Measurements from ENCODE around the gene PCNX3.

PCNX3 gene

GRCh38 chr11:65589444-65590239 is 25.9 kb upstream of the PCNX3 start:
- DNase-seq: no peak
- H3K4me3 ChIP-seq (ENCODE audit: low read depth, low read length): no peak overlapping the region
- H3K27ac ChIP-seq: no peak overlapping the region
- no peaks in the 10 kb centered on the region for H3K9me3 ChIP-seq (ENCODE audit: severe bottlenecking)
- no peaks in the 10 kb centered on the region for H3K27me3 ChIP-seq (ENCODE audit: insufficient read depth, low read depth, severe bottlenecking)
- TF ChIP-seq CTCF (IDR thresholded peaks at IDR 0.05; ENCODE audit: low read depth, low read length): no peak
- peaks cover 5% of the 10 kb centered on the region for H3K36me3 ChIP-seq

- no peak for TF ChIP-seq CTCF (IDR thresholded peaks at IDR 0.05; ENCODE audit: low read depth, low read length)
- DNase-seq: no peak
- Histone ChIP-seq H3K36me3 (peaks cover 5% of the 10 kb centered on the region), H3K9me3 (ENCODE audit: severe bottlenecking) (no peaks in the 10 kb centered on the region), H3K4me3 (ENCODE audit: low read depth, low read length) (no peak overlapping the region), H3K27ac (no peak overlapping the region), H3K27me3 (ENCODE audit: insufficient read depth, low read depth, severe bottlenecking) (no peaks in the 10 kb centered on the region)
These were observed 25.3 kb upstream of the PCNX3 start for GRCh38 chr11:65590240-65590738.

DNA sequence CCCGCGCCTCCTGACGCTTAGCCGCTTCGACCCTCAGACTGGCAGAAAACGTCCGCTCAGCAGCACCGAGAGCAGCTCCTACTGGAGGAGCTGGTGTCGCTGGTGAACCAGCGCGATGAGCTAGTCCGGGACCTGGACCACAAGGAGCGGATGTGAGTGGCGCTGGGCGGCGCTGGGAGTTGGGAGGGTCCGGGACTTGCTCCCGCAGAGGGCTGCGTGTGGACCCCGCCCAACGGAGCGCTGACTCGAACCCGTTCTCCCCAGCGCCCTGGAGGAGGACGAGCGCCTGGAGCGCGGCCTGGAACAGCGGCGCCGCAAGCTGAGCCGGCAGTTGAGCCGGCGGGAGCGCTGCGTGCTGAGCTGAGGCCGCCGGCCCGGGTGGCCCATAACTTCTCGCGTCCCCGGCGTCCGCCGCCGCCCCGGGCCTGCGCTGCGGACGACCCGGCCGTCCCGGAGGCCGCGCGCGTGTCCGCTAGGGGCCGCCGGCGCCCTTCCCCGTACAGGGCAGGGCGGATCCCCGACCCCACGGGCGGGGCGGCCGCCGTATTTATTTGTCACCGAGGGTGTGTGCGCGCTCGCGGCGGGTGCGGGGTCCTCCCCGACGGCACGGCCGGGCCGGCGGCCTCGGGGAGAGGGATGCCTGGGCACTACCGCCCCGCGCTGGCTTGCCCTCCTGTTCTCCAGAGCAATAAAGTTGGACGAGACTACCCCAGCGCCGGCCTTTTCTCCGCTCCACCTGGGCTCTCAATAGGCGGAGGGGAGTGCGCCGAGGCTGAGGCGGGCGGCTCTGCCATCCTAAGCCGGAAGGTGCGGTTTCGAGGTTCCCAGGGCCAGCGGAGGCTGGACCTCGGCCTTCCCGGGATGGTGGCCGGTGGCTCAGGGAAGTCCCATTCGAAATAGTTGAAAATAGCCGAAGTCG is 23.4 kb upstream of the PCNX3 start:
- Histone ChIP-seq H3K36me3 (peaks cover 5% of the 10 kb centered on the region), H3K27ac (no peak overlapping the region), H3K9me3 (ENCODE audit: severe bottlenecking) (no peaks in the 10 kb centered on the region), H3K27me3 (ENCODE audit: insufficient read depth, low read depth, severe bottlenecking) (no peaks in the 10 kb centered on the region), H3K4me3 (ENCODE audit: low read depth, low read length) (no peak overlapping the region)
- no peak for DNase-seq
- TF ChIP-seq CTCF (IDR thresholded peaks at IDR 0.05; ENCODE audit: low read depth, low read length): no peak

DNA sequence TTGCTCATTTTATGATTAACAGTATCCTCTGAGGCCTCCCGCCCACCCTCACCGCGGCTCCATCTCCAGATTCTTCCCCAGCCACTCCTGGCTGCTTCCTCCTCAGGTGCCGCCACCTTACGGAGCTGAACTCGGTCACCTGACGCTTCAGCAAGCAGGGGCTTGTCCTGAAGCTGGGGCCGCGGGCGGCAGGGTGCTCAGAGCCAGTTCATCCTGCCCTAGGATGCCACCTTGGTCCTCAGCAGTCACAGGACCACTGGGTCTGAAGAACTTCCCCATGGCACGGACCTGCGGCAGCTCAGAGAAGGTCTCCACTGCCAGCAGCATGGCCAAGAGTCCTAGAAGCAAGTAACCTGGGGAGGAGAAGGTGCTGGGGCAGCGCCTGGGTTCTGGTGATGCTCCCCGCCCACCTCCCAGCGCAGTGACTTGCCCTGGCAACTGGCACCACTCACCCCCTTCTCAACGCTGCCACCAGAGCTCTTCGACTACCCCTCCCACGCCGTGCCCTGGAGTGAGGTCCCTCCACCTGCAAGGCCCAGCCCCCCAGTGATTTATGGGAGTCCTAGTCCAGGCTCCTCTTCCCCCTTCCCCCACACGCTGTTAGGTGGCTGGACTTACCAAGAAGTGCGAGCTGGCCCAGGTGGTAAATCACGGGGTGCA is 22.6 kb upstream of the PCNX3 start:
- H3K27ac ChIP-seq: no peak overlapping the region
- no peaks in the 10 kb centered on the region for H3K9me3 ChIP-seq (ENCODE audit: severe bottlenecking)
- DNase-seq: no peak
- peaks cover 11% of the 10 kb centered on the region for H3K36me3 ChIP-seq
- TF ChIP-seq CTCF (IDR thresholded peaks at IDR 0.05; ENCODE audit: low read depth, low read length): no peak
- no peak overlapping the region for H3K4me3 ChIP-seq (ENCODE audit: low read depth, low read length)
- H3K27me3 ChIP-seq (ENCODE audit: insufficient read depth, low read depth, severe bottlenecking): no peaks in the 10 kb centered on the region

DNA sequence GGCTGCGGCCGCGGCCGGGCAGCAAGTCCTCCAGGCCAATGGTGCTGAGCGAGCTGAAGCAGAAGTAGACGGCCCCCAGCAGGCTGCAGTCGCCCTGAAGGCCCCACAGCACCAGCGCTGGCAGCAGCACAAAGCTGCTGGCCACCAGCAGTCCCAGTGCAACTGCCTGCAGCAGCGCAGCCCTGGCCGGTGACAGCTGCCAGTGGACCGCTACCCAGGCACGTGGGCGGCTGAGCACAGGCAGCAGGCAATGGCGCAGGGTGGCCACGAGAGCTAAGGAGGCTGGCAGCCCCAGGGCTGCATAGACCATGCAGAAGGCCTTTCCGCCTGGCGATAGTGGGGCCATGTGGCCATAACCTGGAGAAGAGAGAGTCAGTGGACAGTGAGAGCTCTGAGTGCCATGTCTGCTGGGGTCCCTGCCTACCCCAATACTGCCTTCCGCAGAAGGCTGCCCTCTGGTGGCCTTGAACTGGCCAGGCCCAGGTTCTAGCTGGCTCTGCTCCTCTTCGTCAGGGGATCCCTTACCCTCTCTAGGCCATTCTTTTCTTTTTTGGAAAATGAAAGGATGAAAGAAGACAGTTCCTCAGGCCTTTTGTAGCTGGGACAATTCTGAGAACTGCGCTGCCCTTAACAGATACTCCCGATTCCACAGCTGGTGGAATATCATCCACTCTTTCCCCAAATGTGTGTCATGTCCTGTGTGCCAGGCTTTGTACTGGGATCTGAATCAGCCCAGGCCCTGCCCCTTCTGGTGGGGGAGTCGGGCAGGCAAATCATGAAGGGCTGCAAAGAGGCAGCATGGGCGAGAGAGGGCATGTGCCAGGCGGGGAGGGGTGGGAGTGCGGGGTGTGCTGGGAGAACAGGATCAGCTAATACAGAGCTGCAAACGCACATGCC is 21.8 kb upstream of the PCNX3 start:
- peaks cover 16% of the 10 kb centered on the region for H3K36me3 ChIP-seq
- H3K27me3 ChIP-seq (ENCODE audit: insufficient read depth, low read depth, severe bottlenecking): no peaks in the 10 kb centered on the region
- no peaks in the 10 kb centered on the region for H3K9me3 ChIP-seq (ENCODE audit: severe bottlenecking)
- peak; percentile 57 for DNase-seq
- no peak overlapping the region for H3K27ac ChIP-seq
- no peak overlapping the region for H3K4me3 ChIP-seq (ENCODE audit: low read depth, low read length)
- TF ChIP-seq CTCF (IDR thresholded peaks at IDR 0.05; ENCODE audit: low read depth, low read length): peak; percentile 86

Measured in WERI-Rb-1 (cell line).